ENCODE results near the gene ST13.

DNA sequence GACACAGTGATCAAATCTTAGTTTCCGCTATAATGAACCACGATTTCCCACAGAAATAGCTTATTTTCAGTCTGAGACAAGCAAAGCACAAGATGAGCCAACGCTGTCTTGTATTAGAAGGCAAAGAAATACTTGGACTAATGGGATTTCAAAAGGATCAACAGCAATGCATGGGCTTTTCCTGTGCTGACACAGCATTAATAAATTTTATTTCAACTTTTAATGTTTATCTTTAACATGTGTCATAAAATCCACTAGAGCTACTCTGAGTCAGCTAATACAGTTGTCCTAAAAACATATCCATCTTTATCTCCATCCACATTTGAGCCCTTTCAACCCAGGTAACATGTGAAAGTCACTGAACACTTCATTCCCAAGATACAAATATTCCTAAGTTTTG lies 21.8 kb downstream of the ST13 start:
- no peak for TF ChIP-seq POLR2A (IDR thresholded peaks at IDR 0.05)
- TF ChIP-seq, protein P1, sequence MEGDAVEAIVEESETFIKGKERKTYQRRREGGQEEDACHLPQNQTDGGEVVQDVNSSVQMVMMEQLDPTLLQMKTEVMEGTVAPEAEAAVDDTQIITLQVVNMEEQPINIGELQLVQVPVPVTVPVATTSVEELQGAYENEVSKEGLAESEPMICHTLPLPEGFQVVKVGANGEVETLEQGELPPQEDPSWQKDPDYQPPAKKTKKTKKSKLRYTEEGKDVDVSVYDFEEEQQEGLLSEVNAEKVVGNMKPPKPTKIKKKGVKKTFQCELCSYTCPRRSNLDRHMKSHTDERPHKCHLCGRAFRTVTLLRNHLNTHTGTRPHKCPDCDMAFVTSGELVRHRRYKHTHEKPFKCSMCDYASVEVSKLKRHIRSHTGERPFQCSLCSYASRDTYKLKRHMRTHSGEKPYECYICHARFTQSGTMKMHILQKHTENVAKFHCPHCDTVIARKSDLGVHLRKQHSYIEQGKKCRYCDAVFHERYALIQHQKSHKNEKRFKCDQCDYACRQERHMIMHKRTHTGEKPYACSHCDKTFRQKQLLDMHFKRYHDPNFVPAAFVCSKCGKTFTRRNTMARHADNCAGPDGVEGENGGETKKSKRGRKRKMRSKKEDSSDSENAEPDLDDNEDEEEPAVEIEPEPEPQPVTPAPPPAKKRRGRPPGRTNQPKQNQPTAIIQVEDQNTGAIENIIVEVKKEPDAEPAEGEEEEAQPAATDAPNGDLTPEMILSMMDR (IDR thresholded peaks at IDR 0.05) = no peak
